ENCODE results near the gene DENND1A. TPM values are rescaled to one million over a fixed set of nuclear protein-coding genes. Genes with fewer than 3 reads are reported as not detected.

DENND1A gene
- total and polyA plus RNA-seq, 4 donors: 7.9 to 22.0 (median 13.9) TPM

DNA sequence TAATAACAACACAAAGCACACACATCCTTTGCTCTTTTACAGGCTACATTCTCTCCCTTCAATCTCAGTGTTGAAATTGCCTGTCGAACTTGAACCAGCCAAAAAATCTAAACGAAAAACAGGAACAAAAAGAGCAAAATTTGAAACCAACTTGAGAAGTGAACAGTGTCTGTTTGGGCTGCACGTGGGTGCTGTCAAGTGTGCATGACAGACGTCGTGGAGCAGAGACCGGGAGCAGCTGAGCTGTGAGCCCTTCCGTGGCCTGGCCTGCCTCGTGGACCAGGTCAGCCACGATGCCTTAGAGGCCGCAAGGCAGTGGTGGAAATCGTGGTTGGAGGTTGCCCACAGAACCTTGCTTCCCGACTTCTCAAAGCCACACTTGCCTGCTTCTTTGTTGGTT is 34.8 kb upstream of the DENND1A start:
- no peaks in the 10 kb centered on the region for H3K36me3 ChIP-seq (ENCODE audit: control insufficient read depth in 4 of 4, insufficient read depth in 3 of 4, low read depth in 1 of 4, low read length in 3 of 4)
- no peak overlapping the region for H3K4me3 ChIP-seq (ENCODE audit: low read depth in 1 of 3, low read length in 3 of 3)
- WGBS: 70% methylated on average over 12 of the region's 12 CpGs
- H3K9ac ChIP-seq (ENCODE audit: low read depth in 1 of 2, low read length in 2 of 2): no peak overlapping the region
- no peak for DNase-seq (ENCODE audit: low spot score)
- peaks cover 0 to under 1% (median 0%) of the 10 kb centered on the region in 4 donors for H3K9me3 ChIP-seq (ENCODE audit: control insufficient read depth in 4 of 4, low read length in 3 of 4)
- H3K27ac ChIP-seq (ENCODE audit: low read depth in 1 of 2, low read length in 2 of 2): no peak overlapping the region
- TF ChIP-seq, protein P1, sequence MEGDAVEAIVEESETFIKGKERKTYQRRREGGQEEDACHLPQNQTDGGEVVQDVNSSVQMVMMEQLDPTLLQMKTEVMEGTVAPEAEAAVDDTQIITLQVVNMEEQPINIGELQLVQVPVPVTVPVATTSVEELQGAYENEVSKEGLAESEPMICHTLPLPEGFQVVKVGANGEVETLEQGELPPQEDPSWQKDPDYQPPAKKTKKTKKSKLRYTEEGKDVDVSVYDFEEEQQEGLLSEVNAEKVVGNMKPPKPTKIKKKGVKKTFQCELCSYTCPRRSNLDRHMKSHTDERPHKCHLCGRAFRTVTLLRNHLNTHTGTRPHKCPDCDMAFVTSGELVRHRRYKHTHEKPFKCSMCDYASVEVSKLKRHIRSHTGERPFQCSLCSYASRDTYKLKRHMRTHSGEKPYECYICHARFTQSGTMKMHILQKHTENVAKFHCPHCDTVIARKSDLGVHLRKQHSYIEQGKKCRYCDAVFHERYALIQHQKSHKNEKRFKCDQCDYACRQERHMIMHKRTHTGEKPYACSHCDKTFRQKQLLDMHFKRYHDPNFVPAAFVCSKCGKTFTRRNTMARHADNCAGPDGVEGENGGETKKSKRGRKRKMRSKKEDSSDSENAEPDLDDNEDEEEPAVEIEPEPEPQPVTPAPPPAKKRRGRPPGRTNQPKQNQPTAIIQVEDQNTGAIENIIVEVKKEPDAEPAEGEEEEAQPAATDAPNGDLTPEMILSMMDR (IDR thresholded peaks at IDR 0.05; ENCODE audit: low read depth, low read length, missing input control): no peak
- TF ChIP-seq, protein P2, sequence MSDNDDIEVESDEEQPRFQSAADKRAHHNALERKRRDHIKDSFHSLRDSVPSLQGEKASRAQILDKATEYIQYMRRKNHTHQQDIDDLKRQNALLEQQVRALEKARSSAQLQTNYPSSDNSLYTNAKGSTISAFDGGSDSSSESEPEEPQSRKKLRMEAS (IDR thresholded peaks at IDR 0.05): no peak
- TF ChIP-seq FOXA2 (IDR thresholded peaks at IDR 0.05): no peak
- TF ChIP-seq FOXA1 (IDR thresholded peaks at IDR 0.05): no peak
- TF ChIP-seq JUND (IDR thresholded peaks at IDR 0.05): no peak
- no peak for TF ChIP-seq TAF1 (conservative IDR thresholded peaks at IDR 0.05)
- TF ChIP-seq RAD21 (IDR thresholded peaks at IDR 0.05): no peak
- TF ChIP-seq NR2F2 (IDR thresholded peaks at IDR 0.05): no peak
- no peak for TF ChIP-seq SP1 (IDR thresholded peaks at IDR 0.05)
- TF ChIP-seq, protein P3, sequence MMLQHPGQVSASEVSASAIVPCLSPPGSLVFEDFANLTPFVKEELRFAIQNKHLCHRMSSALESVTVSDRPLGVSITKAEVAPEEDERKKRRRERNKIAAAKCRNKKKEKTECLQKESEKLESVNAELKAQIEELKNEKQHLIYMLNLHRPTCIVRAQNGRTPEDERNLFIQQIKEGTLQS (IDR thresholded peaks at IDR 0.05): no peak
- no peak for TF ChIP-seq EGR1 (IDR thresholded peaks at IDR 0.05; ENCODE audit: low read depth in 2 of 2)
- TF ChIP-seq, protein P4, sequence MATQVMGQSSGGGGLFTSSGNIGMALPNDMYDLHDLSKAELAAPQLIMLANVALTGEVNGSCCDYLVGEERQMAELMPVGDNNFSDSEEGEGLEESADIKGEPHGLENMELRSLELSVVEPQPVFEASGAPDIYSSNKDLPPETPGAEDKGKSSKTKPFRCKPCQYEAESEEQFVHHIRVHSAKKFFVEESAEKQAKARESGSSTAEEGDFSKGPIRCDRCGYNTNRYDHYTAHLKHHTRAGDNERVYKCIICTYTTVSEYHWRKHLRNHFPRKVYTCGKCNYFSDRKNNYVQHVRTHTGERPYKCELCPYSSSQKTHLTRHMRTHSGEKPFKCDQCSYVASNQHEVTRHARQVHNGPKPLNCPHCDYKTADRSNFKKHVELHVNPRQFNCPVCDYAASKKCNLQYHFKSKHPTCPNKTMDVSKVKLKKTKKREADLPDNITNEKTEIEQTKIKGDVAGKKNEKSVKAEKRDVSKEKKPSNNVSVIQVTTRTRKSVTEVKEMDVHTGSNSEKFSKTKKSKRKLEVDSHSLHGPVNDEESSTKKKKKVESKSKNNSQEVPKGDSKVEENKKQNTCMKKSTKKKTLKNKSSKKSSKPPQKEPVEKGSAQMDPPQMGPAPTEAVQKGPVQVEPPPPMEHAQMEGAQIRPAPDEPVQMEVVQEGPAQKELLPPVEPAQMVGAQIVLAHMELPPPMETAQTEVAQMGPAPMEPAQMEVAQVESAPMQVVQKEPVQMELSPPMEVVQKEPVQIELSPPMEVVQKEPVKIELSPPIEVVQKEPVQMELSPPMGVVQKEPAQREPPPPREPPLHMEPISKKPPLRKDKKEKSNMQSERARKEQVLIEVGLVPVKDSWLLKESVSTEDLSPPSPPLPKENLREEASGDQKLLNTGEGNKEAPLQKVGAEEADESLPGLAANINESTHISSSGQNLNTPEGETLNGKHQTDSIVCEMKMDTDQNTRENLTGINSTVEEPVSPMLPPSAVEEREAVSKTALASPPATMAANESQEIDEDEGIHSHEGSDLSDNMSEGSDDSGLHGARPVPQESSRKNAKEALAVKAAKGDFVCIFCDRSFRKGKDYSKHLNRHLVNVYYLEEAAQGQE (IDR thresholded peaks at IDR 0.05): no peak
- TF ChIP-seq GABPA (IDR thresholded peaks at IDR 0.05 in 1 of 2, conservative IDR thresholded peaks at IDR 0.05 in 1 of 2): no peak
- TF ChIP-seq HNF4A (conservative IDR thresholded peaks at IDR 0.05): no peak
- no peak for TF ChIP-seq HNF4G (IDR thresholded peaks at IDR 0.05)
- no peak for TF ChIP-seq RXRA (IDR thresholded peaks at IDR 0.05)
- TF ChIP-seq YY1 (IDR thresholded peaks at IDR 0.05): no peak
- no peaks in the 10 kb centered on the region for H3K27me3 ChIP-seq (ENCODE audit: control insufficient read depth in 4 of 4, insufficient read depth in 4 of 4, low read length in 3 of 4)
- H3K4me1 ChIP-seq (ENCODE audit: control insufficient read depth in 4 of 4, insufficient read depth in 4 of 4, low read length in 3 of 4): no peaks in the 10 kb centered on the region

DNA sequence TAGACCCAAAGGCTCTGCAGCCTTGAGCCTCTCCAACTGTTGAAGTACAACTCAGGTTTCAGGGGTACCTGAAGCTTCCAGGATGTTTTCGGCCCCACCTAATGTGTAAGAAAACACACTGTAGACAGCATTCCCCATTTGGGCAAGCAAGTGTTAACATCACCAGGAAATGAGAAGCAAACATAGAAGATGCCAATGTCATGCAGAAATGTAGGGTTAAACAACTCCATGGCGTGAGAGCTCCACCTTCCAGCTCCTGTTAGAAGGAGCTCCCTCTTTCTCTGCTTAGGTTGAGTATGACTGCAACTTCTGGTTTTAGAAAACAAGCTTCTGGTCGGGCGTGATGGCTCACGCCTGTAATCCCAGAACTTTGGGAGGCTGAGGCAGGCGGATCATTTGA is 31.0 kb upstream of the DENND1A start:
- Histone ChIP-seq H3K4me1 (ENCODE audit: control insufficient read depth in 4 of 4, insufficient read depth in 4 of 4, low read length in 3 of 4) (no peaks in the 10 kb centered on the region), H3K27me3 (ENCODE audit: control insufficient read depth in 4 of 4, insufficient read depth in 4 of 4, low read length in 3 of 4) (peaks cover 0 to 4% (median 0%) of the 10 kb centered on the region in 4 donors), H3K9me3 (ENCODE audit: control insufficient read depth in 4 of 4, low read length in 3 of 4) (peaks cover 0 to 4% (median under 1%) of the 10 kb centered on the region in 4 donors), H3K4me3 (ENCODE audit: low read depth in 1 of 3, low read length in 3 of 3) (no peak overlapping the region), H3K36me3 (ENCODE audit: control insufficient read depth in 4 of 4, insufficient read depth in 3 of 4, low read depth in 1 of 4, low read length in 3 of 4) (no peaks in the 10 kb centered on the region), H3K9ac (ENCODE audit: low read depth in 1 of 2, low read length in 2 of 2) (no peak overlapping the region), H3K27ac (ENCODE audit: low read depth in 1 of 2, low read length in 2 of 2) (no peak overlapping the region)
- WGBS: 58% methylated on average over 6 of the region's 6 CpGs
- DNase-seq (ENCODE audit: low spot score): no peak
- TF ChIP-seq, protein P2 (IDR thresholded peaks at IDR 0.05): no peak
- TF ChIP-seq HNF4A (conservative IDR thresholded peaks at IDR 0.05): no peak
- no peak for TF ChIP-seq GABPA (IDR thresholded peaks at IDR 0.05 in 1 of 2, conservative IDR thresholded peaks at IDR 0.05 in 1 of 2)
- TF ChIP-seq RXRA (IDR thresholded peaks at IDR 0.05): no peak
- TF ChIP-seq YY1 (IDR thresholded peaks at IDR 0.05): no peak
- TF ChIP-seq SP1 (IDR thresholded peaks at IDR 0.05): no peak
- no peak for TF ChIP-seq NR2F2 (IDR thresholded peaks at IDR 0.05)
- TF ChIP-seq RAD21 (IDR thresholded peaks at IDR 0.05): no peak
- no peak for TF ChIP-seq JUND (IDR thresholded peaks at IDR 0.05)
- TF ChIP-seq, protein P3 (IDR thresholded peaks at IDR 0.05): no peak
- TF ChIP-seq, protein P1 (IDR thresholded peaks at IDR 0.05; ENCODE audit: low read depth, low read length, missing input control): no peak
- no peak for TF ChIP-seq EGR1 (IDR thresholded peaks at IDR 0.05; ENCODE audit: low read depth in 2 of 2)
- no peak for TF ChIP-seq FOXA2 (IDR thresholded peaks at IDR 0.05)
- TF ChIP-seq TAF1 (conservative IDR thresholded peaks at IDR 0.05): no peak
- TF ChIP-seq, protein P4 (IDR thresholded peaks at IDR 0.05): no peak
- no peak for TF ChIP-seq FOXA1 (IDR thresholded peaks at IDR 0.05)
